Mesendoderm (in vitro differentiated cells): Measurements from ENCODE around the gene PLA2G6.

Experiments
- DNase-seq: peaks from one replicate; pipeline ENCODE4 v3.0.0; 2013
- H2AK5ac ChIP-seq: 2 replicates; pipeline ENCODE4 v1.6.1; 2013; ENCODE audit warnings: low read length, inconsistent platforms
- H2BK120ac ChIP-seq: 2 replicates; pipeline ENCODE4 v1.6.1; 2013; ENCODE audit warnings: low read depth, mild to moderate bottlenecking, low read length, moderate library complexity, mixed read lengths
- H2BK15ac ChIP-seq: replicated peaks from 2 replicates; pipeline ENCODE4 v1.6.1; 2013; ENCODE audit warnings: low read depth, mild to moderate bottlenecking, moderate library complexity
- H2BK5ac ChIP-seq: 2 replicates; pipeline ENCODE4 v1.6.1; 2013; ENCODE audit warnings: low read length, inconsistent platforms
- H3K18ac ChIP-seq: 2 replicates; pipeline ENCODE4 v1.6.1; 2013; ENCODE audit warnings: mild to moderate bottlenecking, low read length, mixed read lengths
- H3K23ac ChIP-seq: one replicate; pipeline ENCODE4 v1.6.1; 2013; ENCODE audit warnings: low read length
- H3K27ac ChIP-seq: 2 replicates; pipeline ENCODE4 v1.5.1; 2013; ENCODE audit warnings: low read depth, mild to moderate bottlenecking, inconsistent platforms, low read length, moderate library complexity
- H3K27me3 ChIP-seq: 2 replicates; pipeline ENCODE4 v1.6.1; 2013; ENCODE audit warnings: low read length, control low read depth, mild to moderate bottlenecking, inconsistent platforms; ENCODE audit not compliant: insufficient read depth, poor library complexity
- H3K36me3 ChIP-seq: 2 replicates; pipeline ENCODE4 v1.6.1; 2013; ENCODE audit warnings: low read length, inconsistent platforms; ENCODE audit not compliant: control insufficient read depth, insufficient read depth
- H3K4ac ChIP-seq: one replicate; pipeline ENCODE4 v1.6.1; 2013; ENCODE audit warnings: low read depth, mild to moderate bottlenecking, low read length, moderate library complexity
- H3K4me1 ChIP-seq: 2 replicates; pipeline ENCODE4 v1.6.1; 2013; ENCODE audit warnings: low read depth, low read length, inconsistent platforms; ENCODE audit not compliant: control insufficient read depth
- H3K4me2 ChIP-seq: 2 replicates; pipeline ENCODE4 v1.6.1; 2013; ENCODE audit warnings: low read length
- H3K4me3 ChIP-seq: 2 replicates; pipeline ENCODE4 v1.5.1; 2013; ENCODE audit warnings: mild to moderate bottlenecking, low read length
- H3K56ac ChIP-seq: one replicate; pipeline ENCODE4 v1.6.1; 2013; ENCODE audit warnings: low read length
- H3K79me1 ChIP-seq: 2 replicates; pipeline ENCODE4 v1.6.1; 2013; ENCODE audit warnings: low read length, inconsistent platforms
- H3K79me2 ChIP-seq: 2 replicates; pipeline ENCODE4 v1.6.1; 2013; ENCODE audit warnings: mild to moderate bottlenecking, low read length; ENCODE audit not compliant: control insufficient read depth, insufficient read depth
- H3K9ac ChIP-seq: 2 replicates; pipeline ENCODE4 v1.6.1; 2013; ENCODE audit warnings: low read length, inconsistent platforms
- H4K5ac ChIP-seq: one replicate; pipeline ENCODE4 v1.6.1; 2013; ENCODE audit warnings: low read length
- H4K8ac ChIP-seq: one replicate; pipeline ENCODE4 v1.6.1; 2013; ENCODE audit warnings: low read depth, mild to moderate bottlenecking, control low read depth, low read length, moderate library complexity
- WGBS: extraction: QIAGEN DNeasy Blood & Tissue Kit; methylation state at CpG from one replicate; pipeline ENCODE4 v1.1.7; 2013; ENCODE audit warnings: low lambda C conversion rate, missing lambda C conversion rate; ENCODE audit not compliant: insufficient coverage; ENCODE audit errors: extremely low coverage; 5-methylcytosine and 5-hydroxymethylcytosine counted together

PLA2G6 gene

GRCh38 chr22:38176170-38176741, 5.4 kb downstream of the PLA2G6 start:
- H3K27me3 ChIP-seq = no peaks in the 10 kb centered on the region
- no peak overlapping the region for H2BK120ac ChIP-seq
- H3K18ac ChIP-seq = no peak overlapping the region
- H4K8ac ChIP-seq = no peak overlapping the region
- H3K4me3 ChIP-seq = no peak overlapping the region
- H3K56ac ChIP-seq = no peak overlapping the region
- H3K27ac ChIP-seq = no peak overlapping the region
- no peaks in the 10 kb centered on the region for H3K36me3 ChIP-seq
- H3K4me2 ChIP-seq = no peak overlapping the region
- WGBS = no CpG with 5 or more reads among the region's 14 CpGs
- DNase-seq = no peak
- H3K4me1 ChIP-seq = peaks cover 6% of the 10 kb centered on the region
- no peak overlapping the region for H2AK5ac ChIP-seq
- H3K23ac ChIP-seq = no peak overlapping the region
- H3K79me1 ChIP-seq = no peaks in the 10 kb centered on the region
- no peak overlapping the region for H4K5ac ChIP-seq
- no peak overlapping the region for H3K4ac ChIP-seq
- no peak overlapping the region for H2BK15ac ChIP-seq
- no peaks in the 10 kb centered on the region for H3K79me2 ChIP-seq
- H3K9ac ChIP-seq = no peak overlapping the region
- H2BK5ac ChIP-seq = no peak overlapping the region

GRCh38 chr22:38175206-38176118, 6.2 kb downstream of the PLA2G6 start:
- Histone ChIP-seq H3K27me3 (no peaks in the 10 kb centered on the region), H3K4ac (no peak overlapping the region), H4K5ac (no peak overlapping the region), H3K36me3 (no peaks in the 10 kb centered on the region), H3K79me2 (no peaks in the 10 kb centered on the region), H3K79me1 (no peaks in the 10 kb centered on the region), H2BK120ac (no peak overlapping the region), H3K4me2 (no peak overlapping the region), H3K4me3 (no peak overlapping the region), H3K56ac (no peak overlapping the region), H4K8ac (no peak overlapping the region), H3K27ac (no peak overlapping the region), H3K9ac (no peak overlapping the region), H3K23ac (no peak overlapping the region), H3K18ac (no peak overlapping the region), H2BK15ac (no peak overlapping the region), H2BK5ac (no peak overlapping the region), H3K4me1 (peaks cover 2% of the 10 kb centered on the region), H2AK5ac (no peak overlapping the region)
- no CpG with 5 or more reads among the region's 17 CpGs for WGBS
- no peak for DNase-seq

GRCh38 chr22:38174626-38175025, 7.0 kb downstream of the PLA2G6 start:
- no peak overlapping the region for H4K5ac ChIP-seq
- no peaks in the 10 kb centered on the region for H3K36me3 ChIP-seq
- no peak overlapping the region for H3K18ac ChIP-seq
- H3K9ac ChIP-seq = no peak overlapping the region
- no peak for DNase-seq
- H3K23ac ChIP-seq = no peak overlapping the region
- H2BK5ac ChIP-seq = no peak overlapping the region
- H2BK15ac ChIP-seq = no peak overlapping the region
- H2AK5ac ChIP-seq = no peak overlapping the region
- no peak overlapping the region for H3K4me2 ChIP-seq
- WGBS = no CpG with 5 or more reads among the region's 14 CpGs
- H3K79me2 ChIP-seq = no peaks in the 10 kb centered on the region
- no peaks in the 10 kb centered on the region for H3K27me3 ChIP-seq
- no peak overlapping the region for H4K8ac ChIP-seq
- H3K4me3 ChIP-seq = no peak overlapping the region
- no peak overlapping the region for H3K4ac ChIP-seq
- no peaks in the 10 kb centered on the region for H3K79me1 ChIP-seq
- no peak overlapping the region for H2BK120ac ChIP-seq
- H3K56ac ChIP-seq = peak overlapping the region; percentile 7
- no peak overlapping the region for H3K27ac ChIP-seq
- no peaks in the 10 kb centered on the region for H3K4me1 ChIP-seq

- H2BK15ac ChIP-seq = no peak overlapping the region
- no peak overlapping the region for H4K5ac ChIP-seq
- no CpG with 5 or more reads among the region's 4 CpGs for WGBS
- no peaks in the 10 kb centered on the region for H3K79me1 ChIP-seq
- H3K56ac ChIP-seq = no peak overlapping the region
- H4K8ac ChIP-seq = no peak overlapping the region
- H2AK5ac ChIP-seq = no peak overlapping the region
- no peaks in the 10 kb centered on the region for H3K36me3 ChIP-seq
- no peak overlapping the region for H2BK120ac ChIP-seq
- H3K4me2 ChIP-seq = no peak overlapping the region
- no peak for DNase-seq
- no peak overlapping the region for H3K23ac ChIP-seq
- no peak overlapping the region for H3K9ac ChIP-seq
- no peak overlapping the region for H3K18ac ChIP-seq
- H3K4me1 ChIP-seq = no peaks in the 10 kb centered on the region
- H3K79me2 ChIP-seq = no peaks in the 10 kb centered on the region
- no peak overlapping the region for H3K27ac ChIP-seq
- no peak overlapping the region for H3K4ac ChIP-seq
- no peak overlapping the region for H2BK5ac ChIP-seq
- no peak overlapping the region for H3K4me3 ChIP-seq
- no peaks in the 10 kb centered on the region for H3K27me3 ChIP-seq
These were observed 8.1 kb downstream of the PLA2G6 start for GRCh38 chr22:38173641-38173906.

- Histone ChIP-seq H3K9ac (no peak overlapping the region), H4K8ac (no peak overlapping the region), H2AK5ac (no peak overlapping the region), H3K56ac (no peak overlapping the region), H3K23ac (no peak overlapping the region), H3K79me1 (no peaks in the 10 kb centered on the region), H3K18ac (no peak overlapping the region), H3K27ac (no peak overlapping the region), H3K4me2 (no peak overlapping the region), H3K27me3 (no peaks in the 10 kb centered on the region), H4K5ac (no peak overlapping the region), H3K4me3 (no peak overlapping the region), H2BK120ac (no peak overlapping the region), H2BK15ac (no peak overlapping the region), H3K4ac (no peak overlapping the region), H3K79me2 (no peaks in the 10 kb centered on the region), H3K36me3 (no peaks in the 10 kb centered on the region), H3K4me1 (no peaks in the 10 kb centered on the region), H2BK5ac (no peak overlapping the region)
- no peak for DNase-seq
- WGBS = no CpG with 5 or more reads among the region's 16 CpGs
These were observed 8.6 kb downstream of the PLA2G6 start for GRCh38 chr22:38172832-38173640.
